ENCODE measurements around the gene CRPPA.
"Not testable (repeated sequence)": the region's sequence is repeated elsewhere in the genome, so short reads cannot be mapped to it uniquely, and the experiment has no call there.

The CRPPA gene

DNA sequence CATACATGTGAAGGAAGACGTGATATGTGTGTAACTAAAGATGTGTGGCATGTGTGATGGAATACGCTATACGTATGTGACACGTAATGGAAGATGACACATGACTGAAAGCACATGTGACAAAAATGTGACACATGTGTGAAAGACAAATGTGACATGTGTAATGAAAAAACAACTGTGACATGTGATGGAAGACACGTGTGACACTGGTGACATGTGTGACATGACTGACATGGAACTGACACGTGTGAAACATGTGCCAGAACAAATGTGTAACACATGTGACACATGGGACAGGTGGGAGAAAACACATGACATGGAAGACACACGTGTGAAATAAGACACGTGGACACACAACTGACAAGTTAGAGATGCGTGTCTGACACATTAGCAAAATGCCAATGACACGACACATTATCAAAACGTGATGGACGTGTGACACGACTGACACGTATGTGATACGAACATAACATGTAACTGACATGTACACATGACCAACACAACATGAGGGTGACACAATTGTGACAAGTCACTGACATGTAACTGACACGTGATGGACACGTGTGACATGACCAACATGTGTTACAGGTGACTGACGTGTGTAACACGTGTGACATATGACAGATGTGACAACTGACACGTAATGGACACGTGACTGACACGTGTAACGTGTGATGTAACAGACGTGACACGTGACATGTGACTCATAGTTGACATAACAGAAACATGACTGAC lies 24.4 kb downstream of the CRPPA start:
- no peak for DNase-seq

DNA sequence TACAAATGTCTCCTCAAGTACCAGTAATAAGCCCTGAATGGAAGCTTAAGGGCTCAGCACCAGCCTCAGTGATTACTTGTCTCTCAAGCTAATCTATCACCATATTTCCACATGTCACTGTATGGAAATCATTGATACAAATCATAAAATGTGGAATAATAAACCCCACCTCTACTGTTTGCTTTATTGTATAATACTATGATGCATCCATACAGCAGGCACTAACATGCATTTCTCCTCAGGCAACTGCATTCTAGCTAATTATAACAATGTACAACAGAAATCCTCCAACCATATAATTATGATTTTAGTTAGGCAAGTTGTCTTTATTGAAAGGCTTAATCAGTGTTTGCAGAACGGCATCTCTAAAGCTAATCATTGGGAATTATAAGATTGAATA lies 26.2 kb downstream of the CRPPA start:
- DNase-seq: no peak

DNA sequence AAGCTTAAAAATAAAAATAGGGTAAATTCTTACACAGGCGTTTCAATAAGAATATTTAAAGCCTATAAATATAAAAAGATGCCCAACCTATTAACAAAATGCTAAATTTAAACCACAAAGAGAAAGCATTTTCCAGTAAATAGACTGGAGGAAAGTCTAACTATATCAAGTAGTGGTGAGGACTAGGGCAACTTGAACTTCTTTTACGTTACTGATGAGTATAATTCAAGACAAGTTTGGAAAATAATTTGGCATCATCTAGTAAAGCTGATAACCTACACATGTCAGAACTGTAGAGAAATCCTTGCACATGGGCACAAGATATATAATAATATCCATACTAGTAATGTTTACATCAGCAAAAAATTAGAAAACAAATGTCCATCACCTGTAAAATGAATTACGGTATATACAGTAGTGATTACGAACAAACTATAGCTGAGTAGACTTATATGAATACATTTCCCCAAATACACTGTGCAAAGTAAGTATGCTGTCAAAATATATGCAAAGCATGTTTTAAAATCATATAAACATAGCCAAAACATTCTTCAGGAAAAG lies 27.4 kb downstream of the CRPPA start:
- no peak for DNase-seq

DNA sequence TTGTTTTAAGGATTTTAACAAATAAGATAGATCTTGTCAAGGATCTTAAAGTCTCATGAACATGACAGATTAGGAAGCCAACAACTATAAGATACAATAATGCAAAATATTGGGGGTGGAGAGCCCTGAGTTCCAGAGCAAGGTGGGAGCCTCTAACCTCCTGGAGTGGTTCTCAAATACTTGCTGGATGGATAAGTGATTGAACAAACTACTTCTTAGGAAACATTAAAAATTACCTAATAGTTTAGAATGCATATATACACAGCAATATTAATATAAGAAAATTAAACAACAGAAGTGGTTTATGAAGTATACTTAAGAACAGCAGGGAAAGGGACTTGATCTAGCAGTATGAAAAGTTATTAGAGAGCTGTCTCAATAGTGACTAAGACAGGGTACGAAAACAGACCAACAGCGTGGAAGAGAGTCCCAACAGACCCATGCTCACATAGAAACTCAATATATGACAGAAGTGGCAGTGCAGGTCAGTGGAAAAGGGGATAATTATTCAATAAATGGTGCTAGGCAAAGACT lies 28.3 kb downstream of the CRPPA start:
- DNase-seq: no peak

DNA sequence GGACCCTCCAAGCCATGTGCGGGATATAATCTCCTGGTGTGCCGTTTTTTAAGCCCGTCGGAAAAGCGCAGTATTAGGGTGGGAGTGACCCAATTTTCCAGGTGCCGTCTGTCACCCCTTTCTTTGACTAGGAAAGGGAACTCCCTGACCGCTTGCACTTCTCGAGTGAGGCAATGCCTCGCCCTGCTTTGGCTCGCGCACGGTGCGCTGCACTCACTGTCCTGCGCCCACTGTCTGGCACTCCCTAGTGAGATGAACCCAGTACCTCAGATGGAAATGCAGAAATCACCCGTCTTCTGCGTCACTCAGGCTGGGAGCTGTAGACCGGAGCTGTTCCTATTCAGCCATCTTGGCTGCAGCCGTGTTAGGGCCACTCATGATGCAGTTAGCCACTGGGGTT lies 37.6 kb downstream of the CRPPA start:
- DNase-seq: not testable (repeated sequence)

DNA sequence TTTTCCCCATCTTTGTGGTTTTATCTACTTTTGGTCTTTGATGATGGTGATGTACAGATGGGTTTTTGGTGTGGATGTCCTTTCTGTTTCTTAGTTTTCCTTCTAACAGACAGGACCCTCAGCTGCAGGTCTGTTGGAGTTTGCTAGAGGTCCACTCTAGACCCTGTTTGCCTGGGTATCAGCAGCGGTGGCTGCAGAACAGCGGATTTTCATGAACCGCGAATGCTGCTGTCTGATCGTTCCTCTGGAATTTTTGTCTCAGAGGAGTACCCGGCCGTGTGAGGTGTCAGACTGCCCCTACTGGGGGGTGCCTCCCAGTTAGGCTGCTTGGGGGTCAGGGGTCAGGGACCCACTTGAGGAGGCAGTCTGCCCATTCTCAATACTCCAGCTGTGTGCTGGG lies 38.2 kb downstream of the CRPPA start:
- DNase-seq: not testable (repeated sequence)

All from stimulated activated CD4-positive, alpha-beta T cell treated with anti-CD3 and anti-CD28 coated beads, Interleukin-2, amount 100 ng/mL, for 24 hours (primary cell).